HG03097 (cell line): Measurements from ENCODE around the gene ARL6IP5.
A peak's percentile ranks its signal among the peaks of the same experiment; 100 is the strongest.

Experiments used
- ATAC-seq: cut with Tn5 transposase; IDR thresholded peaks from one replicate; pipeline ENCODE4 v1.9.1; 2021; ENCODE audit not compliant: unreplicated experiment, low FRiP score

The ARL6IP5 gene

GRCh38 chr3:69113536-69113935 lies 28.8 kb downstream of the ARL6IP5 start:
- ATAC-seq: no peak

GRCh38 chr3:69115731-69116130 lies 31.0 kb downstream of the ARL6IP5 start:
- no peak for ATAC-seq

DNA sequence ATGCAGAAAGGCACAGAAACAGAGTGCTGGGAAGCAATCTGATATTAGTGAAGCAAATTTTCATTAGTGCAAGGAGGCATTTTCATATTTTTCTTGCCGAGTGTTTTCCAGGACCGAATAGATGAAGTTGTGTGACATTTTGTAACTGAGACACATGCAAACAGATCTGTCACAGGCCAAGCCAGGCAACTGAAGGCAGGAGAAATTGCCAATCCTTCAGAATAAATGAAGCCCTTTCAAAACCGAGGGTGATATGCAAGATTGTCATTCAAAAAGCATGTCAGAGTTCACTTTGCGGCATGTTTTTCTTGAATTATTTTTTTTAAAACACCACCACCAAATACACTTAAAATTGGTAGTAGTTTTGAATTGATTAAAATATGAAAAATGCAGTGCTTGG lies 31.4 kb downstream of the ARL6IP5 start:
- ATAC-seq: no peak

- no peak for ATAC-seq
Observed at GRCh38 chr3:69116897-69117296, 32.2 kb downstream of the ARL6IP5 start.

DNA sequence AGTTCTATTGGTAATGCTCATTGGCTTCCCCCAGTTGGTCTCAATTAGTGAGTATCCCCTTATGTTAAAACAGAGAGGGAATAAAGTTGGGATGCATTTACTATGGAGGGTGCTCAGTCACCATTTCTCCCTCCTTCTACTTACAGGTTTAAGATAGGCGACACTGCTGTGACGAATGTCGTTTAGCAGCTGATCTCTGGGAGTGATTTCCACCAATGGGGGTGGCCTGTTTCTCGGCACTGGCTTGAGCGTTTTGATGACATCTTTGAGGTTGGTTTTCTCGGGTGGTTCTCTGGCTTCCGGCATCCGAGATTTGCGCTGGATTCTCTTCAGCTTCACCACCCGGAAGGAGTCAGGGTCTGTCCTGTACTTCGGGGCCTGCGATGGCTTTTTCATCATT lies 33.8 kb downstream of the ARL6IP5 start:
- ATAC-seq: no peak

DNA sequence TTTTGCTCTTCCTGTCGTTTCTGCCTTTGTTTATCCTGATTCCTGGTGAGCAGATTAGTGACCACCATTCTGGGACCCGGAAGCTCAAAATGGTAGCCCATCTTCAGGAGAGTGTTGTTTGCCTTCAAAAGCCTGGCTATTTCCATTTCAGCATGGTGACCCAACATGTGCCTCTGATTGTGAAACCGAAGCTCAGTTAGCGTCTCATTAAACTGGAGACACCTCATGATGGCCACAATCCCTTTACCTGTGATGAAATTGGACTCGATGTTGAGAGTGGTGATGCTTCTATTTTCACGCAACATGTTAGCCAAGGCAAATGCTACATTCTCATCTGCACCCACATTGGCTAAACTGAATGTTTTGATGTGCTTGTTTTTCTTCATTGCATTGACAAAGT lies 34.4 kb downstream of the ARL6IP5 start:
- no peak for ATAC-seq

- ATAC-seq: no peak
Observed at GRCh38 chr3:69119681-69120080, 34.9 kb downstream of the ARL6IP5 start.

GRCh38 chr3:69120879-69121464 lies 36.2 kb downstream of the ARL6IP5 start:
- peak; percentile 59 for ATAC-seq

- no peak for ATAC-seq
Observed at GRCh38 chr3:69121513-69121912, 36.8 kb downstream of the ARL6IP5 start.

GRCh38 chr3:69121950-69122349 lies 37.2 kb downstream of the ARL6IP5 start:
- no peak for ATAC-seq

DNA sequence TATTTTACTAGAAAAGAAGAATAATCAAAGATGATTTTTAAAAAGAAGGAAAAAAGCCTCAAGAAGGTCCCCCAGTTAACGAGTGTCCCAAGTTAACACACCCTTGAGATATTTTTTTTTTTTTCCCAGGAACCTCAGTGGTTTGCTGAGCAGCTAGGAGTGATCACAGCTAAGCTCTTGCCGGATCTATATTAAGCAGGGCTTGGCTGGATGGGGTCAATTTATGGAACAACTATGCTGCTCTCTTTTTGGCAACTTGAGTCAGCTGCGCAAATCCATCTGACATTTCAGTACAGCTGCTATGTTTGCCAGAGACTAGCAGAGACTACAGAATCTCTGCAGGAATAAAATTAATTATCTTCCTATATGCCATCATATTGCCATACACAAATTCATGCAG lies 37.7 kb downstream of the ARL6IP5 start, which contains the start of gene LMOD3:
LMOD3 (minus strand) TSS at position 193 of the 400 bp plus-strand sequence. CDS start 209 bp downstream, outside the sequence.
- ATAC-seq: no peak

DNA sequence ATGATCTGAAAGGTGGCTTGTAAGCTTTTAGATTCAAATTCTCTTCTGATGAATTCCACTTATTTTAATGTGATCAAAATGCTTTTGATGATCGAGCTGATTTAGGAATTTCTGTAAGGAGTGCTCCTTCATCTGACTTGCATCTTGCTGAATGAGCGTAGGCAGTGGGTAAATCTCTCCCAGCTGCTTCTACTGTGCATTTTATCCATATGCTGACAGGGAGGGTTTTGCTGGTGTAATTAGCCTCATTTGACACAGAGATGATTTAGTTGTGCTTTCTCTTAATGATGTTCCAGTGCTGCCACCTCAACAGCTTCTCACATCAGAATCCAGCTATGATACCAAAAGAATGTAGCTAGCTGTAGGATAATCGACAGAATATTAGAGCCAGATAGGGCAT lies 41.5 kb downstream of the ARL6IP5 start:
- ATAC-seq: no peak

DNA sequence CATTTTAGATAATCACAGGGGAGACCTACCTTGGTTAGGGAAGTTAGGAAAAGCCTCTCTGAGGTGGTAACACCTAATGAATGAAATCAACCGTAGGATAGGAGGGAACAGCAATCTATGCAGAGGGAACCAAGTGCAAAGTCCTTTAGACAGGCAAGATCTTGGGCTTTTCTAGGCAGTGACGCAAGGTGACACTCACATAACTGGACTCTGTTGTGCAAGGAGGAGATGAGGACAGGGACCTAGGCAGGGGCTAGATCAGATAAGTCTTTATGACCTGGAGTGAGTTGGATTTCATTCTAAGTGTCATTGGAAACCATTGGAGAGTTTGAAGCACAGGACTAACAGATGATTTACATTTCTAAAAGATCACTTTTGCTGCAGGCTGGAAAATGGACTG lies 42.3 kb downstream of the ARL6IP5 start:
- ATAC-seq: no peak

DNA sequence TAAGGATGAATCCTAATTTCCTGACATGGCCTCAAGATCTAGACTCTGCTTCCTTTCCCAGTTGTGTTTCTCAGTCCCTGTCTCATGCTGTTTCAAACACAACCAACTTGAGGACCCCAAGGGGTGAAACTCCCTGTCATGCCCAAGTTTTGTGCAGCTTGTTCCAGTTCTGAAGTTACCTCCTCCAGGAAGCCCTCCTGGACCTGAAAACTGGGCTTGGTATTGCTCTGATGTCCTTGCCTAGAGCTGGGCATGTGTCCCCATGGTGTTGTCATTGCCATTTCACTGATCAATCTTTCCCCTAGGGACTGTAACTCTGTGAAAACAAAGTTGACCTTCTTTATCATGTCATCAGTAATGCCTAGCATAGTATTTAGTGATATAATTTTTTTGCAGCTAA lies 43.8 kb downstream of the ARL6IP5 start:
- ATAC-seq: no peak

DNA sequence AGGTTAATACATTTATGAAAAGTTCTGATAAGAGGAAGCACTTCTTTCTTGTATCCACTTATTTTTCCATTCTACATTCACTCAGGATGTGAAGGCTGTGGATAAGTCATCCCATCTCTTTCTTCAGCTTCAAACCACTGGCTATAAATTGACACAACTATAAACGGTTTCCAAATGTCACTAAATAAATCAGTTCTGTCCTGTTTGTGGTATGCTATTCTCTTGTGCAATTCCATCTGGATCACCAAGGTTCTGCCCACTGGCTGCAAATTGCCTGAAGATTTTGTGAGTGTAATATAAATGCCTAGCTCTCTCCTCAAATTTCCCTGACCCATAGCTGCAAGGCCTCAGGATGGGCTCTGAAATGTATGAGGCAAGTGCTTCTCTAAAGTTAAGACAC lies 44.8 kb downstream of the ARL6IP5 start:
- ATAC-seq: no peak

DNA sequence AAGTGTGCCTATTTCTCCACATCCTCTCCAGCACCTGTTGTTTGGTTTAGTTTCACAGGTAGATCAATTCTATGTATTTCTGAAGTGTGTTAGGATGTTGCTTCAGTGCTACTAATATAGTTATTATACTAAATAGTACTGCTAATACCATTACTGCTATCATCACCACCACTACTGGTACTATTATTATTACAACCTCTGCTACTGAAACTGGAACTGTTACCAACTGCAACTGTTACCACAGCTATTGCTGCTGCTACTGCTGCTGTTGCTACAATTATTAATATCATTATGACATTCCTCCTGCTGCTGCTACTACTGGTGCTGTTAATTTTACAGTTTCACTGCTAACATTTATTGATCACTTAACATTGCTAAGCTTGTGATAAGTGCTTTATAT lies 46.0 kb downstream of the ARL6IP5 start:
- ATAC-seq: no peak

- no peak for ATAC-seq
Observed at GRCh38 chr3:69137005-69137404, 52.3 kb downstream of the ARL6IP5 start.

DNA sequence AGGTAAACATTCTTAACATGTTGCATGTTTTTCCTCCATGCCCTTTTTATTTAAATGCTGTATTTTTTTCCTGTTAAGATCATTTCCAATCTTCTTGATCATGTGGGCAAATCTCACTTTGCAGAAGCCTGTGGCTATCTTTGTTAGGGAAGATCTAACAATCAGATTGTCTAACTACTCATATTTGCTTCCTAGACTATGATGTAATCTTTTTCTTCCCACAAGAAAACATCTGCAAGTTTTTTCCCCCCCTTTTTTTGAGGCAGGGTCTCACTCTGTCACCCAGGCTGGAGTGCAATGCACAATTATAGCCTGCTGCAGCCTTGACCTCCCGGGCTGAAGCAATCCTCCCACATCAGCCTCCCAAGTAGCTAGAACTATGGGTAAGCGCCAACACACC lies 52.7 kb downstream of the ARL6IP5 start:
- ATAC-seq: no peak

DNA sequence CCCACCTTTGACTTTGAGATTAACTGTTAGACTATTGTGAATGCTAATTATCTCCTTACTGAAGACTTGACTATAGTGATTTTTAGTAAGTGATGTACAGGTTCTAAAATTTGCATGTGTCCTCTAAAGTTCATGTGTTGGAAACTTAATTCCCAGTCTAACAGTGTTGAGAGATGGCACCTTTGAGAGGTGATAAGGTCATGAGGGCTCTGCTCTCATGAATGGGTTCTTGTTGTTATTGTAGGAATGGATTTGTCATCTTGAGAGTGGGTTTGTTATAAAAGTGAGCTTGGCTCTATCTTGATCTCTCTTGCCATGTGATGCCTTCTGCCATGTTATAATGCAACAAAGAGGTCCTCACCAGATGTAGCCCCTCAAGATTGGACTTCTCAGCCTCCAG lies 56.6 kb downstream of the ARL6IP5 start:
- no peak for ATAC-seq

DNA sequence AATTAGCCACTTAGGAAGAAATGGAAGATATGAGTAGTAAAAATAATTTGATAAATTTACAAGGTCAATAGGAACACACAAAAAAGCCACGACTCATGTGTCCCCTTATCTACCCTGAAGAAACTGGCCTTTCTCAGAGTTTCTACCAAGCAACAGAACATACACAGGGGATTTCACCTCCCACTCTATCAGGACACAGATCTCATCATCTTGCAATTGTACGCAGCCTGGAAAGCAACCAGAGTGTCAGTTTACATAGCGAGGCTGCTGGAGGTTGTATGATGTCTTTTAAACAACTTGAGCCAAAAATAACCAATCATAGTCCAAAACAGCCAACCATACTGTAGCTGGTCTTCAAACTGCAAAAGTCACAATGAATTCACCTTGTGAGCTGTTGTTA lies 57.4 kb downstream of the ARL6IP5 start:
- ATAC-seq: no peak

DNA sequence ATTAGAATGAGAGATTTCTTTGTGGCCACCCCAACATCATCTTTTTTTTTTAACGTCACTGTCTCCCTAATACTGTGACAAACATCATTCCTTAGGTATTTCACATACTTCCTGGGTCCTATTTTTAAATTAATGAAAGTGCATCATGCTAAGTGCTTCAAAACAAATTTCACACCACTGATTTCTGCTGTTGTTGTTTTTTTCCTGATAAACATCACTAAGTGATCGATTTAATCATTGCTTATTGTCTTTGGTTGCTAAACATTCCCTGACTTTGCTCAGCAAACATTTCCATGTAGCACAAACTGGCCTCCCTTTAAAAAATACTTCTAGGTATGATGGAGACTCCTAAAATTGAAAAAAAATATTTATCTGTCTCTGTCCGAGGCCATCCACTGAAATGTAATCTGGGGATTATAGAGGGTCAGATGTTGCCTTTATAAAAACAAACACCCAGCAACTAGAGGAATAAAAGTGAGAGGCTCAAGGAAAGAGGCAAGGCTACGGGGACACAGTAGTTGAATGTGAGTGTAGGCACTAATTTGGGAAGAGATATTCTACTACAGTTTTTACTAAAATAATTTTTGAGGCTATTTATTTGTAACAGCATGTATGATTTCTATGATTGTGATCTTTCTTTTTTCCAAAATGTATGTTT lies 58.2 kb downstream of the ARL6IP5 start:
- no peak for ATAC-seq

- ATAC-seq: no peak
Observed at GRCh38 chr3:69143612-69144011, 58.9 kb downstream of the ARL6IP5 start.
